Ovary (tissue), 3 donors: ENCODE measurements around the gene GNG12.

Source experiments
- EP300 ChIP-seq: sonication (generic); formaldehyde crosslinking; IDR thresholded peaks from one replicate; pipeline ENCODE4 v1.6.1; 2017; ENCODE audit warnings: antibody characterized with exemption
- POLR2A ChIP-seq: fragments of 450-650 bp; IDR thresholded peaks from one replicate; pipeline ENCODE4 v1.6.1; 2017; ENCODE audit warnings: antibody characterized with exemption, mild to moderate bottlenecking, moderate library complexity
- TF ChIP-seq, protein P1 (sequence below), 3 donors: fragments of 450-650 bp in 2 of 3; fragments of 200-600 bp in 1 of 3; IDR thresholded peaks; one replicate each; pipeline versions ENCODE4 v1.5.1 to v1.8.0; 2016 to 2022; ENCODE audit warnings: antibody characterized with exemption in 3 of 3, mild to moderate bottlenecking in 1 of 3
- donor health status: DM: no; HTN: no; CAD: no.

DNA sequence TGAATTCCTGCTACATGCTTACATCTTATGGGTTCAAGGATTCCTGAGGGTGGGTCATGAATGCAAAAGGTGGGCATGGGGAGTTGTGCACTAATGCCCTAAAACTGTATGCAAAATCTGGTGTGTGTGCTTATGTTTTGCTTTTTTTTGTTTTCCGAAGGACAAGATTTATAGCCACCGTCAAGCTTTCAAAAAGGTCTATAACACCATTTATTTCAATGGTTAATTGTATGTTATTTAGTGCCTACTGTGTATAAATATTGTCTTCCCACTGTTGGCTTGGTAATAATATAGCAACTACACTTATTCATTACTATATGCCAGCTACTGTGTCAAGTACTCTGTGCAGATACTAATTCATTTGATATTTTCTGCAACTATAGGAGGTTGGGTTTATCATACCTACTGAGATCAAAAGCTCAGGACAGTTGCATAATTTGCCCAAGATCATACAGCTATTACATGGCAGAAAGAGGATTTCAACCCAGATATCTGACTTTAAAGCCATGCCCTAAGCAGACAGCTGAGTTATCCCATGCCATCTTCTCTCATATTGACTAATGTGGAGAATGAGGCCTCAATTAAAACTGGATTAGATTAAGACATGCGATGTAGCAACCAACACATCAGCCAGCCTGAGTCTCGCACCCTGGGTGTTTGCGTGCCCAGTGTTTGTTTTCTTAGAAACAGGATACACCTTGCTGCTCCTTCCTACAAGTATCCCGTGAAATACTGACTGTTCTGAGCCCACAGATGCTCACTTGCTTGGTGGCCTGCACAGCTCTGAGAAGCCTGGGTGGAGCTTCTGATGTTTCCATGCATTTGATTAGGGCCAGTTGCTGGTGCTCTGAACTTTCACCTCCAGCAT, 113.7 kb downstream of the GNG12 start:
- TF ChIP-seq, protein P1, sequence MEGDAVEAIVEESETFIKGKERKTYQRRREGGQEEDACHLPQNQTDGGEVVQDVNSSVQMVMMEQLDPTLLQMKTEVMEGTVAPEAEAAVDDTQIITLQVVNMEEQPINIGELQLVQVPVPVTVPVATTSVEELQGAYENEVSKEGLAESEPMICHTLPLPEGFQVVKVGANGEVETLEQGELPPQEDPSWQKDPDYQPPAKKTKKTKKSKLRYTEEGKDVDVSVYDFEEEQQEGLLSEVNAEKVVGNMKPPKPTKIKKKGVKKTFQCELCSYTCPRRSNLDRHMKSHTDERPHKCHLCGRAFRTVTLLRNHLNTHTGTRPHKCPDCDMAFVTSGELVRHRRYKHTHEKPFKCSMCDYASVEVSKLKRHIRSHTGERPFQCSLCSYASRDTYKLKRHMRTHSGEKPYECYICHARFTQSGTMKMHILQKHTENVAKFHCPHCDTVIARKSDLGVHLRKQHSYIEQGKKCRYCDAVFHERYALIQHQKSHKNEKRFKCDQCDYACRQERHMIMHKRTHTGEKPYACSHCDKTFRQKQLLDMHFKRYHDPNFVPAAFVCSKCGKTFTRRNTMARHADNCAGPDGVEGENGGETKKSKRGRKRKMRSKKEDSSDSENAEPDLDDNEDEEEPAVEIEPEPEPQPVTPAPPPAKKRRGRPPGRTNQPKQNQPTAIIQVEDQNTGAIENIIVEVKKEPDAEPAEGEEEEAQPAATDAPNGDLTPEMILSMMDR (IDR thresholded peaks at IDR 0.05), result no peak
- TF ChIP-seq EP300, result no peak
- no peak for TF ChIP-seq POLR2A
